GM23338 (cell line): Measurements from ENCODE around the gene SDC3. TPM values are rescaled to one million over a fixed set of nuclear protein-coding genes. Genes with fewer than 3 reads are reported as not detected.
A peak's percentile ranks its signal among the peaks of the same experiment; 100 is the strongest.

Source experiments
- ATAC-seq: fragments of 200-7000 bp; cut with Tn5 transposase; 3 replicates; pipeline ENCODE4 v1.9.1; 2020
- DNase-seq: peaks from one replicate; pipeline ENCODE4 v3.0.0-alpha.2; 2015; ENCODE audit warnings: low spot score
- H2AFZ ChIP-seq: fragments of 200-600 bp; sonication (generic); 2 replicates; pipeline ENCODE4 v1.8.0; 2016; ENCODE audit warnings: antibody characterized with exemption, mild to moderate bottlenecking, moderate library complexity
- H3F3A ChIP-seq: fragments of 200-600 bp; sonication (generic); replicated peaks from 2 replicates; pipeline ENCODE4 v1.8.0; 2017; ENCODE audit warnings: antibody characterized with exemption, mixed run types, low read depth
- H3K27ac ChIP-seq: fragments of 200-600 bp; sonication (generic); 2 replicates; pipeline ENCODE4 v1.6.1; 2016; ENCODE audit warnings: low read depth
- H3K27me3 ChIP-seq: fragments of 200-600 bp; sonication (generic); 2 replicates; pipeline ENCODE4 v1.8.0; 2016; ENCODE audit warnings: mild to moderate bottlenecking, mixed run types, moderate library complexity; ENCODE audit not compliant: insufficient read depth
- H3K36me3 ChIP-seq: fragments of 200-600 bp; sonication (generic); 2 replicates; pipeline ENCODE4 v1.8.0; 2016; ENCODE audit warnings: mild to moderate bottlenecking; ENCODE audit not compliant: insufficient read depth
- H3K4me1 ChIP-seq: fragments of 200-600 bp; sonication (generic); 2 replicates; pipeline ENCODE4 v1.8.0; 2016; ENCODE audit warnings: mild to moderate bottlenecking, moderate library complexity; ENCODE audit not compliant: insufficient read depth
- H3K4me2 ChIP-seq: fragments of 200-600 bp; sonication (generic); 2 replicates; pipeline ENCODE4 v1.7.1; 2017; ENCODE audit warnings: mixed run types
- H3K4me3 ChIP-seq: fragments of 200-600 bp; sonication (generic); 2 replicates; pipeline ENCODE4 v1.6.1; 2016; ENCODE audit warnings: mixed run types
- H3K79me2 ChIP-seq: fragments of 200-600 bp; sonication (generic); replicated peaks from 2 replicates; pipeline ENCODE4 v1.8.0; 2017; ENCODE audit warnings: mild to moderate bottlenecking; ENCODE audit not compliant: insufficient read depth
- H3K9me2 ChIP-seq: fragments of 200-600 bp; sonication (generic); 2 replicates; pipeline ENCODE4 v1.8.0; 2017; ENCODE audit not compliant: insufficient read depth
- H4K20me1 ChIP-seq: fragments of 200-600 bp; sonication (generic); replicated peaks from 2 replicates; pipeline ENCODE4 v1.8.0; 2017; ENCODE audit warnings: mild to moderate bottlenecking; ENCODE audit not compliant: insufficient read depth
- H3K27ac Mint-ChIP-seq: 2 replicates; pipeline ENCODE4 v1.8.0; 2020; ENCODE audit warnings: inconsistent platforms, mild to moderate bottlenecking, moderate library complexity, mixed read lengths
- H3K27me3 Mint-ChIP-seq: 3 replicates; pipeline ENCODE4 v1.8.0; 2022; ENCODE audit warnings: low read depth, mild to moderate bottlenecking, moderate library complexity, mixed read lengths, inconsistent platforms; ENCODE audit not compliant: insufficient read depth, poor library complexity
- H3K36me3 Mint-ChIP-seq: 3 replicates; pipeline ENCODE4 v1.8.0; 2021; ENCODE audit warnings: low read depth, mild to moderate bottlenecking, inconsistent platforms, moderate library complexity, mixed read lengths
- H3K4me1 Mint-ChIP-seq: 3 replicates; pipeline ENCODE4 v1.8.0; 2020; ENCODE audit warnings: mild to moderate bottlenecking, inconsistent platforms, mixed read lengths
- H3K4me3 Mint-ChIP-seq: 3 replicates; pipeline ENCODE4 v1.8.0; 2021; ENCODE audit warnings: moderate library complexity, mild to moderate bottlenecking, inconsistent platforms, mixed read lengths
- H3K9me3 Mint-ChIP-seq: 3 replicates; pipeline ENCODE4 v1.8.0; 2020; ENCODE audit warnings: moderate library complexity, mild to moderate bottlenecking, inconsistent platforms, mixed read lengths
- CREB1 ChIP-seq: fragments of 250-450 bp; sonication (Bioruptor Pico); IDR thresholded peaks from 2 replicates; pipeline ENCODE4 v1.5.0; 2020; ENCODE audit warnings: low read depth, mild to moderate bottlenecking, moderate library complexity
- CTCF ChIP-seq, 2 experiments: fragments of 200-600 bp in 1 of 2; sonication (generic) in 1 of 2; conservative IDR thresholded peaks; 2 replicates each; pipeline versions ENCODE4 v1.5.1 to v1.6.1; 2016 to 2017; ENCODE audit warnings: antibody characterized with exemption in 2 of 2, low read depth in 2 of 2, mild to moderate bottlenecking in 2 of 2, moderate library complexity in 1 of 2
- ETS1 ChIP-seq: IDR thresholded peaks from 2 replicates; pipeline ENCODE4 v1.6.1; 2016; ENCODE audit warnings: antibody characterized with exemption
- EZH2 ChIP-seq: fragments of 200-600 bp; sonication (generic); IDR thresholded peaks from one replicate; pipeline ENCODE4 v1.8.0; 2017; ENCODE audit warnings: antibody characterized with exemption, mild to moderate bottlenecking, low read depth; ENCODE audit not compliant: unreplicated experiment
- EZH2phosphoT487 ChIP-seq: fragments of 200-600 bp; sonication (generic); IDR thresholded peaks from one replicate; pipeline ENCODE4 v1.8.1; 2018; ENCODE audit warnings: antibody characterized with exemption; ENCODE audit not compliant: unreplicated experiment
- JUNB ChIP-seq: IDR thresholded peaks from one replicate; pipeline ENCODE4 v1.6.1; 2016; ENCODE audit warnings: antibody characterized with exemption; ENCODE audit not compliant: unreplicated experiment
- NANOG ChIP-seq: IDR thresholded peaks from 2 replicates; pipeline ENCODE4 v1.6.1; 2016; ENCODE audit warnings: antibody characterized with exemption, borderline replicate concordance
- POLR2AphosphoS5 ChIP-seq: IDR thresholded peaks from 2 replicates; pipeline ENCODE4 v1.6.1; 2016; ENCODE audit warnings: antibody characterized with exemption, low read depth
- REST ChIP-seq: IDR thresholded peaks from one replicate; pipeline ENCODE4 v1.6.1; 2018; ENCODE audit warnings: antibody characterized with exemption; ENCODE audit not compliant: unreplicated experiment
- STAT1 ChIP-seq: IDR thresholded peaks from one replicate; pipeline ENCODE4 v1.6.1; 2016; ENCODE audit warnings: antibody characterized with exemption; ENCODE audit not compliant: unreplicated experiment
- ZNF114 ChIP-seq: fragments of 250-450 bp; sonication (Bioruptor Pico); IDR thresholded peaks from 2 replicates; pipeline ENCODE4 v1.5.0; 2020; ENCODE audit warnings: mild to moderate bottlenecking, moderate library complexity
- ZNF331 ChIP-seq: fragments of 250-450 bp; sonication (Bioruptor Pico); IDR thresholded peaks from 2 replicates; pipeline ENCODE4 v1.5.0; 2020; ENCODE audit warnings: low read depth, mild to moderate bottlenecking, moderate library complexity
- ZNF462 ChIP-seq: fragments of 250-450 bp; sonication (Bioruptor Pico); IDR thresholded peaks from 2 replicates; pipeline ENCODE4 v1.5.0; 2020; ENCODE audit warnings: mild to moderate bottlenecking, moderate library complexity
- polyA plus RNA-seq: library from polyadenylated mRNA; unstranded; fragments of >200 nt; fragmentation: Nextera tagmentation; extraction: Ambion mirVana; gene quantifications from 2 replicates; pipeline ENCODE4 v1.2.1, GENCODE V29; 2016
- total RNA-seq: library from RNA; depleted of rRNA; stranded (reverse); fragments of >200 nt; shearing (Covaris generic); gene quantifications from 2 replicates; pipeline ENCODE4 v1.2.3, GENCODE V29; 2014

The SDC3 gene
- total and polyA plus RNA-seq, 2 experiments from 2014 or later, result 5.2 to 29.7 TPM

DNA sequence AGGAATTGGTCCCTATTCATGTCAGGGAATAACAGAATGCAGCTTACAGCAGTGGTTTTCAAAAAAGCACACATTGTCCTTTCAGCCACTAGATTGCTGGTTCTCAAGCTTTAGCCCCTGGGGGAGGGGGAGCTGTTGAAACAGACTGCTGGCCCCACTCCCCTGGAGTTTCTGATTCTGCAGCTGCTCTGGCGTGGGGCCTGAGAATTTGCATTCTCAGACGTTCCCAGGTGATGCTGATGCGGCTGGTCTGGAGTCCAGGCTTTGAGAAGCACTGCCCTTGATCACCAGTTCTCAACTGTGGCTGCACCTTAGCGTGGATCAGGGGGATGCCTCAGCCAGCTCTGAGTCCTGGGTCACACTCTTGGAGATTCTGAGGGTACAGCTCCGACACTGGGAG, 88.3 kb downstream of the SDC3 start:
- Mint-ChIP-seq H3K4me1 (peaks cover 38% of the 10 kb centered on the region), H3K4me3 (no peak overlapping the region), H3K27ac (no peak overlapping the region), H3K36me3 (no peaks in the 10 kb centered on the region), H3K27me3 (peaks cover 24% of the 10 kb centered on the region), H3K9me3 (no peaks in the 10 kb centered on the region)
- Histone ChIP-seq H4K20me1 (no peaks in the 10 kb centered on the region), H3F3A (0 out of 2 replicates have a peak, but pooled peaks cover 2% of the 10 kb centered on the region), H3K4me3 (no peak overlapping the region), H3K9me2 (no peaks in the 10 kb centered on the region), H3K36me3 (no peaks in the 10 kb centered on the region), H3K79me2 (no peaks in the 10 kb centered on the region), H3K27ac (no peak overlapping the region), H3K4me1 (peaks cover 40% of the 10 kb centered on the region), H3K4me2 (no peak overlapping the region), H2AFZ (0 out of 2 replicates have a peak overlapping the region, but pooled peaks have one; percentile 47), H3K27me3 (no peaks in the 10 kb centered on the region)
- TF ChIP-seq CREB1 (CRISPR knock-in tag) (no peak), EZH2 (no peak), ETS1 (no peak), NANOG (no peak), ZNF462 (no peak), JUNB (no peak), ZNF114 (CRISPR knock-in tag) (no peak), CTCF (conservative IDR thresholded peaks at IDR 0.05; ENCODE audit: low read depth in 2 of 2) (no peak), POLR2AphosphoS5 (no peak), ZNF331 (CRISPR knock-in tag) (no peak), EZH2phosphoT487 (no peak), STAT1 (no peak), REST (no peak)
- DNase-seq (no peak), ATAC-seq (no peak)
